IPS-11a (cell line): ENCODE data around the gene MINDY1.

ENCODE experiments used
- H3K4me3 ChIP-seq: one replicate; pipeline ENCODE4 v1.5.1; 2013; ENCODE audit warnings: low read depth, low read length, control low read depth

The MINDY1 gene

GRCh38 chr1:150987924-150988323, 18.8 kb downstream of the MINDY1 start:
- H3K4me3 ChIP-seq: no peak overlapping the region

DNA sequence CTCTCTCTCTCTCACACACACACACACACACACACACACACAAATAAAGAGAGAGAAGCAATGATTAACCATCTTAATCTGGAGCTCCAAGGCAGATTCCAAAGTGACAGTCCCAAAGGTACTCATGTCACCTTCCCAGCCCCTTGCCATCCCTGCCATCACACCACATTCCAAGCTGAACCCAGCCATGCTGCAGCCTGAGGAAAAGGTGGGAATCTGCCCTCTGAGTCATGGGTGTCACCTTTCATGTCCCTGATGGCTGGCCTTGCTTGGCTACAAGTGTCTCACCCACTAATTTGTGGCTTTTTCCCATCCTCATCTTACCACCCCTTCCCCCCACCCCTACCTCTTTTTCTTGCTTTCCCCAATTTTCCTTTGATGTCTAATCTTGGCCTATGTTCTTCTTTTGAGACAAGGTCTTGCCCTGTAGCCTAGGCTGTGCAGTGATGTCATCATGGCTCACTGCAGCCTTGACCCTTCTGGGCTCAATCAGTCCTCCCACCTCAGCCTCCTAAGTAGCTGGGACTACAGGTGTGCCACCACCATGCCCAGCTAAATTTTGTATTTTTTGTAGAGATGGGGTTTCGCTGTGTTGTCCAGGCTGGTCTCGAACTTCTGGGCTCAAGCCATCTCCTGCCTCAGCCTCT, 21.4 kb downstream of the MINDY1 start:
- H3K4me3 ChIP-seq: no peak overlapping the region

DNA sequence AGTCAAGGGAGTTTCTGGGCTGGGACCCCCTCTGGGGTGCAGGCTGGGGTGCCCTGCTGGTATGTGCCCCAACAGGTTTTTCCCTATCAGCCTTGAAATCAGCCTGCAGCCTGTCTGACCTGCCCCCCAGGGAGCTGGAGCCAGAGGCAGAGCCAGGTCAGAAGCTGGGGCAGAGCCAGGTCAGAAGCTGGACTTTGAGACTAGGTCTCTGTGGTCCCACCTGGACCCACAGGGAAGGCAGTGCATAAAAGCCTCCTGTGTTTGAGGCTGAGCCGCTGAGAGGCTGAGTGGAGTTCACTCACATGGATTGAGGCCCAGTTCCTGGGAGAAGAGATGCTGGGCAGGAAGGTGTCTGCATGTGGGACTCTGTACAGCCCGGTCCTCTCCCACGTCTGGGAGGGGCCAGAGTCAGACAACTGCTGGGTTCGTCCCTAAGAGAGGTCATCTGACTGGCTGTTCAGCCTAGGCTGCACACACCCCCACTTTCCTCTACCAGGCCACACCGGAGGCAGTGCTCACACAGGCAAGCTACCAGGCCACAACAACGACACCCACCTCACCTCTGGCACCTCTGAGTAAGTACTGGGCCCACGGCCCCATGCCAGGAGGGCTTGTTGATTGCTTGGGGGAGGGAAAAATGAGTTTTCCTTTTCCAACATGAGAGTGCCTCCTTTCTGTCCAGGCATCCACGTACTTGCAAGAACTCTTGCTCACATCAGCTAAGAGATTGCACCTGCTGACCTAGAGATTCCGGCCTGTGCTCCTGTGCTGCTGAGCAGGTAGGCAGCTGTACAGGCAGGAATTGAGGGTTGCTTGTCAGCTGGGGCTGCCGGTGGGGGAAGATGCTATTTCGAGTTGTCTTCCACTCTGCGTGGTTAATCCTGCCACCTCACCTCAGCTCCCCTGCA, 24.6 kb downstream of the MINDY1 start, which contains the start of gene ANXA9:
Gene ANXA9, plus strand, starts transcription at position 488 of the 908 bp plus-strand sequence. CDS start 814 bp downstream, outside the sequence.
- H3K4me3 ChIP-seq: no peak within 1 kb of the TSS

GRCh38 chr1:150981177-150981804, 25.4 kb downstream of the MINDY1 start:
- no peak overlapping the region for H3K4me3 ChIP-seq

GRCh38 chr1:150979092-150980056, 27.3 kb downstream of the MINDY1 start:
- no peak overlapping the region for H3K4me3 ChIP-seq

- no peak overlapping the region for H3K4me3 ChIP-seq
Measured at GRCh38 chr1:150976879-150977694, 29.6 kb downstream of the MINDY1 start.

GRCh38 chr1:150976401-150976821, 30.3 kb downstream of the MINDY1 start:
- no peak overlapping the region for H3K4me3 ChIP-seq

DNA sequence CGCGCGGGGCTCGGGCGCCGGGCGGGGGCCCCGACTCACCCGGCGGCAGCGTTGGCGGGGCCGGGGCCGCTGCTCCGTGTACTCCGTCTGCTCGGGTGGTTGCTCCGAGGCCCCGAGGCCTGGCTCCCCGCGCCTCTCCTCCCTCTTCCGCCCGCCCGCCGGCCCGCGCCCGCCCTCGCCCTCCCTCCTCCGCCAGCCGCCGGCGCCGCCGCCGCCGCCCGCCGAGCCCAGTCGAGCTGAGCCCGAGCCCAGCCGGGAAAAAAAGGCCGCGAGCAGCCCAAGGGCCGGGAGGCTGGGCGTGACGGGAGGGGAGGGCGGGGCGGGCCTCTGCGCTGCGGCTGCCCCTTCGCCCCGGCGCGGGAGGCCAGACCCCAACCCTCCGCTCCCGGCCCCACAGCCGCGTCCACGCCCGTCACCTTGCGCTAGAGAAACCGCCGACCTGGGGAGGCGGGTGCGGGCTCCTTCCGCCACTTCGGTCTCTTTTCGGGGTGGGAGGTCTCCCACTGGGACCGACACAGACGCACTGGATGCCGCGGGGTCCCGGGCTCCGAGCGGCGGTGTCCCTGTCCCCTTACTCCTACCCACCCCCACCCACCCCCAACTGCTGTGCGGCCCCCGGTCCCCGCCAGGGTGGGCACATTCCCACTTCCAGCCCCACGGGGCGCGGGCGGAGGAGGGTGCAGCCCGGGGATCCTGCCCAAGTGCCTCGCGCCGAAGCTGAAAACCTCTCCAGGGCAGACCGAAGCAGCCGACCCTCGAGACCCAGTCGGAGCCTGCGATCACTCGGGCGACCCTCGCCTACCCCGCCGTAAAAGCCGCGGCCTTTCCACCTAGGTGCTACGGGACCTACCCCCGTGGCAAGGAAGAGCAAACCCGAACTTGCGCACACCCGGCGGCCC, 31.9 kb downstream of the MINDY1 start, which contains the start of gene CERS2:
Gene CERS2, minus strand, starts transcription at position 256 of the 899 bp plus-strand sequence. CDS start 5,745 bp downstream, outside the sequence.
- H3K4me3 ChIP-seq: peak within 1 kb of the TSS; percentile 66

DNA sequence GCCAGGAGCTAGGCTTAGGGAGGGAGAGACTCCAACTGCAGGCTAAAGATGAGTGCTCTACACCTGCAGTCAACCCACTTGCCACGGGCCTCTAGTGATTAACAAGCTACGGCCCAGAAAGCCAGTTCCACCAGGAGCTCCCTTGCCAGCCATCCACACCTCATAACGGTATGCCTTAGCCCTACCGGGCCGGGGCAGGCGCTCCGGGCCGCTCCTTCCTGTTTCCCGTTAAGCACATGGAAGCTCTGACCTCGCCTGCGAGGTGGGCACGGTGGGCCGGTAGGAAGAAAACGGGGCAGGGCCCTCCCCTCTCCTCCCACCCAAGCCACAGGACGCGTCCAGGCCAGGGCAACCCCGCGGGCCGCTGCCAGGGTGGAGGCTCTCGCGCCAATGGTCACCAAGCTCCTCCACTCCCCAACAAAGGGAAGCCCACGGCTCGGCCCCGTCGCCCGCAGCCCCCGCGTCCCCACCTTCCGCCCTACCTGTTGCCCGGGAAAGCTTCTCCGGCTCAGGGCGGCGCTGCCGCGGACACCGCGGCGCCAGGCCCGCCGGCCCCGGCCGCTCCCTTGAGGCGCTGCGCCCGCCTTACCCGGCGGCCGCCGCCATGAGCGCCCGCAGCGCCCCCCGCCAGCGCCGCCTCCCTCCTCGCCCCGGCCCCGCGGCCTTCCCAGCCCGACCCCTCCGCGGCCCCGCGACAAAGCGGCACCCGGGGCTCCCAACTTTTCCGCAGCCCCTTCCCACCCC, 32.7 kb downstream of the MINDY1 start:
- peak overlapping the region; percentile 66 for H3K4me3 ChIP-seq

DNA sequence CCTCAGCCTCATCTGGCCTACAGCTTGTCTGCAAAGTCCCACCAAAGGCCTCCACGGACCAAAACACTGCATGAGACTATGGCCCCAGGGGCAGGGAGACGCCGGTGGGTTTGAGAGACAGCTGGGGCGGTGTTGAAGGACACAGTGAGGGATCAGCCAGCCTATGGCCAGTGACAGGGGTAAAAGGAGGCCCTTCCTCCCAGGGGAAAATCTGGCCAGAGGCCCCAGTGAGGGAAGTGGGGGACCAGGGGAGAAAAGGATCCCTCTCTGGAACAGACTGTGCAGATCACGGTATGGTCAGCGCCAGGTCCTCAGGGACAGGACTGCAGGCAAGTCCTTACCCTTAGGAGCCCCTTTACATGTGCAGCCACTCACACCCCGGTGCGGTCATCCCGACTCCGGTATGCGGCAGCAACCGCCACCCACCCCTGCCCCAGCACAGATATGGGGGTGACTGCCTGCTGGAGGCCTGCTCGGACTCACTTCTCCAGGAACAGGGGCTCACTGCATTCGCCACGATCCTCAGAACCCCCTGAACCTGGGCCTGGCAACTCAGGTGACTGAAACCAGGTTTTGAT, 33.4 kb downstream of the MINDY1 start:
- peak overlapping the region; percentile 66 for H3K4me3 ChIP-seq

GRCh38 chr1:150972417-150972940, 34.2 kb downstream of the MINDY1 start:
- H3K4me3 ChIP-seq: no peak overlapping the region

DNA sequence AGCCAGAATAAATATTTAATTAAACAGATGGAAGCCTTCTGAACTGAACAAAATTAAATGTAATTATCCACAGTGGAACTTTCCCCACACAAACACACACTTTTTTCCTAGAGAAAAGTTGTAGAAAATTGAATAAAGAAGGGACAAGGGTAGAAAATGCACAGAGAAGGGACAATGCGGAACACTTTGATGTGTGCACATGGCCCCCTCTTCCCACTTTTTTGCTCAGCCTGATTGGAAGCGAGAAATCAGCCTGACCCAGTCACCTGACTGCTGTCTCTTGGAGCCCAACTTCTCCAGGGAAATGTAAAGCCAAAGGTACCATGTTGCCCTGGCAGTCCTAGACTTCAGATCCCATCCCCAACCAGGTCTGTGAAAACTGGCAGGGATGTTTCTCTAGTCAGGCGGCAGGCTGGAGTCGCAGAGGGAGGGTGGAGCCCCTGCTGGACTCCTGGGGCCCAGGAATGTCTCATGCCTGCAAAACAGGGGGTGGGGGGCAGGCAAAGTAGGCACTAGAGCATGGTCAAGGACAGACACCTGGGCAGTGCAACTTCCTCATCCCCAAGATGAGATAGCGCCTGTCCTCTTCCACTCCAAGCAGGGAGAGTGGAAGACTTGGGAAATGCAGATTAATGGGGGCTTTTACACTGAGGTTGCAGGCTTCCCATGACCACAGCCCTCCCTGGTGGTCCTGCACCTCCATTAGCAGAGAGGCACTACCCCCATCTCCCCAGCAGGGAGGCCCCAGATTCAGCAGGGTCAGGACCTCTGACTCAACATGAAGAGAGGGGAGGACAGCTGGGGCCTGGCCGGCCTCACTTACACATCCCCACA, 34.9 kb downstream of the MINDY1 start:
- H3K4me3 ChIP-seq: no peak overlapping the region

DNA sequence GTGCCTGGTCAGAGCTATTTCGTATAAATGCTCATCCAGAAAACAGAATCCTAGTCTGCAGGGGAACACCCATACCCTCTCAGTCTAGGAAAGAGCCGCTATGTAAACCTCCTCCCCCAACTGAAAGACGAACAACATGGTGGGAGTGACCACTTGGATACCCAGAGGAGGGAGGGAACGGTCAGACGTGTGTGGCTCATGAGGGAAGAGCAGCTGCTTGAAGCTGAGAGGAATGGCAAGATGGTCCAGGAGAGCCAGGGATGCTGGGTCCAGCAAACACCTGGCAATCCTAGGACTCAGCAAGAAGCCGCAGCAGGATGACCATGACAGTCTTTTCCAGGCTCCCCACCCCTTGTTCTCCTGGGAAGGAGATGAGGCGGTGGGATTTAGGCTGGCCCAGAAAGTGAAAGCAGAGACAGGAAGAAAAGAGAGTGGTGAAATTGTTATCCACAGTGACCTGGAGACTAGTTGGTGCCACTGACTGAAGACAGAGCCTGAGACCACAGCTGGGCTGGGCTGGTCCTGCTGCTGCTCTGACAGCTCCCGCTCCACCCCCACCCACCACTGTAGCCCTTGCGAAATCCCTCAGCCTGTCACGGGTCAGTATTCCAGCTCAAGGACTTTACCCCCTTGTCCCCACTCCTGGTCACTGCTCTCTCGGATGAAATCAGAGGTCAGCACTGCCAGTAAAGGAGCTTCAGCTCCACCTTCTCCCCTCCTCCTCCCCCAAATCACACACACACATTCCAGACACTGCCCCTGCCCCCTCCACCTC, 35.7 kb downstream of the MINDY1 start:
- no peak overlapping the region for H3K4me3 ChIP-seq

DNA sequence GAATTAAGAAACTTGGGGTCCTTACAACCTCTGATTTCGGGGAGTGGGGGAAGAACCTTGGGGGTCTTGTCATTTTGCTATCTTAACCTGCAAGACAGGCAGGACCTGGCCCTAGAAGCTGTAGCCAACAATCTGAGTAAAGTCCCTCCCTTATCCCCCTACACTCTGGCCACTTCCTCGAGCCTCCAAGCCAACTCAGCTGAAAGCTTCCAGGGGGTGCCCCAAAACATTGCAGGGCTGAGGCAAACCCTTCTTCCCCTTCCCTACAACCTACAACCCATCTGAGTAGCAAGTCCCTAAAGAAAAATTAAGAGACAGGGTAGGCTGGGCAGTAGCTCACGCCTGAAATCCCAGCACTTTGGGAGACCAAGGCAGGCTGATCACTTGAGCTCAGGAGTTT, 37.1 kb downstream of the MINDY1 start:
- no peak overlapping the region for H3K4me3 ChIP-seq

DNA sequence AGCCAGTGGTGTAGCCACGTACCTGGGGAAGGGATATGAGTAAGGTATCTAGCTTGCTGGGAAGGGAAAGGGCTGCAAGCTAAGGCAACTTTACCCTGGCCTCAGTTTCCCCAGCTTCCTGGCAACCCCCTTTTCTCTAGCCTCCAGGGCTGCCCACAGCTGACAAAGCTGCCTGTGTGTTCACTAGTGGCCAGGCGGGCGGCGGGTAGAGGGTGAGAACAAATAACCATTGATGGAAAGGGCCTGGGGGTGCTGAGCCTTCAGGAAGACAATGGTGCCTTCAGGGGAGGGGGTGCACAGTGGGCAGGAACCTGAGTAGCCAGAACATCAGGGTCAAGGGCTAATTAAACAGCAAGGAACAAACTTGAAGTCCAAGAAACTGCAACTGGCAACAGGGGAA, 38.2 kb downstream of the MINDY1 start:
- H3K4me3 ChIP-seq: no peak overlapping the region

- H3K4me3 ChIP-seq: no peak overlapping the region
Measured at GRCh38 chr1:150967936-150968335, 38.8 kb downstream of the MINDY1 start.
